Peyer's patch (tissue), 4 donors: ENCODE data around the gene RDH16.

Experiments used
- CTCF ChIP-seq, 6 experiments: fragments of 450-650 bp in 4 of 6; fragments of 200-600 bp in 2 of 6; sonication (generic) in 1 of 6; IDR thresholded peaks; one replicate each; pipeline ENCODE4 v1.5.1; 2017 to 2019; ENCODE audit warnings: antibody characterized with exemption in 6 of 6, mild to moderate bottlenecking in 3 of 6, moderate library complexity in 1 of 6
- POLR2A ChIP-seq, 2 donors: fragments of 450-650 bp; IDR thresholded peaks; one replicate each; pipeline ENCODE4 v1.5.1; 2017; ENCODE audit warnings: antibody characterized with exemption in 2 of 2, mild to moderate bottlenecking in 2 of 2, moderate library complexity in 2 of 2

GRCh38 chr12:56914724-56915123 is 42.7 kb downstream of the RDH16 start:
- TF ChIP-seq CTCF (IDR thresholded peaks at IDR 0.05) (no peak), POLR2A (IDR thresholded peaks at IDR 0.05) (no peak)
